Fibroblast of gingiva (primary cell): Measurements from ENCODE around the gene SLC46A2.

ENCODE experiments used
- DNase-seq: peaks from one replicate; pipeline ENCODE4 v3.0.0-alpha.2; 2011; ENCODE audit warnings: low read depth

Gene SLC46A2

GRCh38 chr9:112885324-112885723, 5.4 kb downstream of the SLC46A2 start:
- DNase-seq = no peak

- DNase-seq = no peak
Observed at GRCh38 chr9:112884721-112885120, 6.0 kb downstream of the SLC46A2 start.

- no peak for DNase-seq
Observed at GRCh38 chr9:112884101-112884500, 6.6 kb downstream of the SLC46A2 start.

- DNase-seq = peak; percentile 13
Observed at GRCh38 chr9:112881331-112881730, 9.3 kb downstream of the SLC46A2 start.

GRCh38 chr9:112880650-112881049, 10.0 kb downstream of the SLC46A2 start:
- no peak for DNase-seq

GRCh38 chr9:112878752-112879151, 11.9 kb downstream of the SLC46A2 start:
- no peak for DNase-seq

GRCh38 chr9:112873773-112874405, 16.8 kb downstream of the SLC46A2 start:
- DNase-seq = no peak

GRCh38 chr9:112872019-112872418, 18.7 kb downstream of the SLC46A2 start:
- no peak for DNase-seq

- no peak for DNase-seq
Observed at GRCh38 chr9:112870556-112870955, 20.1 kb downstream of the SLC46A2 start.

- no peak for DNase-seq
Observed at GRCh38 chr9:112869917-112870316, 20.8 kb downstream of the SLC46A2 start.

GRCh38 chr9:112869041-112869529, 21.6 kb downstream of the SLC46A2 start:
- DNase-seq = no peak

GRCh38 chr9:112868461-112868860, 22.2 kb downstream of the SLC46A2 start:
- no peak for DNase-seq

- DNase-seq = peak; percentile 72
Observed at GRCh38 chr9:112867275-112867991, 23.2 kb downstream of the SLC46A2 start.

- peak; percentile 64 for DNase-seq
Observed at GRCh38 chr9:112866662-112867274, 23.9 kb downstream of the SLC46A2 start.

- DNase-seq = no peak
Observed at GRCh38 chr9:112864982-112865381, 25.7 kb downstream of the SLC46A2 start.

GRCh38 chr9:112864403-112864802, 26.3 kb downstream of the SLC46A2 start:
- no peak for DNase-seq

GRCh38 chr9:112863746-112864145, 26.9 kb downstream of the SLC46A2 start:
- DNase-seq = no peak

- peak; percentile 46 for DNase-seq
Observed at GRCh38 chr9:112863214-112863613, 27.5 kb downstream of the SLC46A2 start.

GRCh38 chr9:112861638-112862555, 28.8 kb downstream of the SLC46A2 start:
- no peak for DNase-seq

GRCh38 chr9:112861155-112861554, 29.5 kb downstream of the SLC46A2 start:
- DNase-seq = no peak

GRCh38 chr9:112860451-112860850, 30.2 kb downstream of the SLC46A2 start:
- no peak for DNase-seq

- DNase-seq = no peak
Observed at GRCh38 chr9:112858625-112859147, 32.0 kb downstream of the SLC46A2 start.
